Right lobe of liver (tissue), 4 donors: Measurements from ENCODE around the gene OLA1.

Experiments used
- CTCF ChIP-seq, 4 donors: fragments of 200-600 bp in 3 of 4; fragments of 450-650 bp in 1 of 4; IDR thresholded peaks; one replicate each; pipeline versions ENCODE4 v1.5.1 to v1.8.0; 2016 to 2022; ENCODE audit warnings: antibody characterized with exemption in 4 of 4, mild to moderate bottlenecking in 2 of 4
- POLR2A ChIP-seq: fragments of 450-650 bp; IDR thresholded peaks from one replicate; pipeline ENCODE4 v1.6.1; 2017; ENCODE audit warnings: antibody characterized with exemption, mild to moderate bottlenecking
- donor health status: DM: no; HTN: no; CAD: no.
- donor health status: DM: no; HTN: no; CAD: no.
- donor health status: DM: no; HTN: yes; CAD: no.

- TF ChIP-seq CTCF (IDR thresholded peaks at IDR 0.05): no peak
- TF ChIP-seq POLR2A: no peak
Observed at GRCh38 chr2:174202188-174202587, 46.1 kb downstream of the OLA1 start.
